NCI-H2171 treated with DMSO at 0.1 percent for 48 hours (cell line): ENCODE measurements around the gene FSCN2.
"Not testable (repeated sequence)": the region's sequence is repeated elsewhere in the genome, so short reads cannot be mapped to it uniquely, and the experiment has no call there.

Experiments used
- DNase-seq: peaks from one replicate; lab custom pipeline; 2025; lab: John Stamatoyannopoulos, UW

FSCN2 gene

DNA sequence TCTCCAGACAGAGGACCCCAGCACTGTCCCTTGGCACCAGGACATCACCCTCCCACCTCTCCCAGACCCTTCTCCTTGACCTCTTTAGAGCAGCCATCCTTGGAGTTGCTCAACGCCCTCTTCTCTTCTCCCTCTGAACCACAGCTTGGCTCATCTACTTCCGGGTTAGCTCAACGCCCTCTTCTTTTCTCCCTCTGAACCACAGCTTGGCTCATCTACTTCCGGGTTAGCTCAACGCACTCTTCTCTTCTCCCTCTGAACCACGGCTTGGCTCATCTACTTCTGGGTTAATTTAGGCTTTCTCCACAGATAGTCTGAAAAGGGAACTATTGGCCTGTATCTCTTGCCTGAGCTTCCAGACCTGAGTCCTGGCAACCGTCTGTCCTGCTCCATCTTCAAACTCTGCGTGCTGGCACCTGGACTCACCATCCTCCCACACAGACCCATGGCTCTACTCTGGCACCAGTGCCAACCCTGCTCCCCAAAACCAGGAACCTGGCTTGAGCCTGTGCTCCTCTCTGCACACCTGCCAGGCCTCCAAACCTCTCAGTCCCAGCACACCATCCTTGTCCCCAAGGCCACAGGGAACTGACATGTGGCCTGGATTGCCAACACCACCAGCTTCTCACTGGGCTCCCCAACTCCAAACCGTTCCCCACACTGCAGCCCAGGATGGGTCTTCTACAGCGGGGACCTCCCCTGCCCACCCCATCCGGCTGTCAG lies 49.3 kb downstream of the FSCN2 start:
- no peak for DNase-seq

DNA sequence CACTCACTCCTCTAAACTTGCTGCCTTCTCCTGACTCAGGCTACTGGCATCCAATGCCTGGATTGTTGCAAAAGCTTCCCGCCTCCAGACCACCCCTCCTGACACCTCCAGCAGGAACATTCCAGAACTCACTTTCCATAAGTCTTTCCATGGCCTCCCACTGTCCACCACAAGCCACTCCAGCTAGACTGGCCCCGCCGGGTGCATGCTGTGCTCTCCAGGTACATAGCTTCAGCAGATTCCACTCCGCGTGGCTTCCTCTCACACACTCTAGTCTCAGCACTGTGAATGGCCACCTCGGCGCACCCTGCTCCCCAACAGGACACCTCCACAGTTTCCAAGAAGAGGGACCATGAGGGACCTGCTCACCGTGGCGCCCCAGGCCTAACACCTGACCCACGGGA lies 49.9 kb downstream of the FSCN2 start:
- no peak for DNase-seq

DNA sequence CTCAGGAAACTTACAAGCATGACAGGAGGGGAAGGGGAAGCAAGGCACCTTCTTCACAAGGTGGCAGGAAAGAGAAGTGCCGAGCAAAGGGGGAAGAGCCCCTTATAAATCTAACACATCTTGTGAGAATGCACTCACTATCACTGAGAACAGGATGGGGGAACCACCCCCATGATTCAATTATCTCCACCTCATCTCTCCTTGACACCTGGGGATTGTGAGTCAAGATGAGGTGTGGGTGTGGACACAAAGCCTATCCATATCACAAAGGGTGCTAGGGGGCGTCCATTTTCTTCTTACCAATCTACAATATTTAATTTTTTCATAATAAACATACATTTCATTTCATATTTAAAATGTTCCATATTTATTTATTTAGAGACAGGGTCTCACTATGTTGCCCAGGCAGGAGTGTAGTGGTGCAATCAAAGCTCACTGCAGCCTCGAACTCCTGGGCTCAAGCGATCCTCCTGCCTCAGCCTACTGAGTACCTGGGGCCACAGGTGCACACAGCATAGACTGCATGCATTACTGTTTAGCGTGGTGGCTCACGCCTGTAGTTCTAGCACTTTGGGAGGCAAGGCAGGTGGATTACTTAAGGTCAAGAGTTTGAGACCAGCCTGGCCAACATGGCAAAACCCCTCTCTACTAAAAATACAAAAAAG lies 50.5 kb downstream of the FSCN2 start:
- DNase-seq, result no peak

DNA sequence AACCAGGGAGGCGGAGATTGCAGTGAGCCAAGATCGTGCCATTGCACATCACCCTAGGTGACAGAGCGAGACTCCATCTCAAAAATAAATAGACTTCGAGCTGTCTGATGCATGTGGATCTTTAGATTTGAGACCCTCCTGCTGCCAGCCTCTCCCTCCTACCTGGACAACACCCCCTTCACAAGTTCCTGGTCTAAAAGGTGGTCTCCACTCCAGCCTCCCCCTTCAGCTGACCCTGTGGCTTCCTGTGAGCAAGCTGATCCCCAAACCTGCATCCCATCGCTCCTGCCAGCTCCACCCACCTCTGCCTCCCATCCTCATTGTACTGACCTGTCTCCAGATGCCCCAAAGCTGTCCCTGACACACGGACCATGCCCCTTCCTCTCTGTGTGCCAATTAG lies 51.1 kb downstream of the FSCN2 start:
- DNase-seq, result no peak

DNA sequence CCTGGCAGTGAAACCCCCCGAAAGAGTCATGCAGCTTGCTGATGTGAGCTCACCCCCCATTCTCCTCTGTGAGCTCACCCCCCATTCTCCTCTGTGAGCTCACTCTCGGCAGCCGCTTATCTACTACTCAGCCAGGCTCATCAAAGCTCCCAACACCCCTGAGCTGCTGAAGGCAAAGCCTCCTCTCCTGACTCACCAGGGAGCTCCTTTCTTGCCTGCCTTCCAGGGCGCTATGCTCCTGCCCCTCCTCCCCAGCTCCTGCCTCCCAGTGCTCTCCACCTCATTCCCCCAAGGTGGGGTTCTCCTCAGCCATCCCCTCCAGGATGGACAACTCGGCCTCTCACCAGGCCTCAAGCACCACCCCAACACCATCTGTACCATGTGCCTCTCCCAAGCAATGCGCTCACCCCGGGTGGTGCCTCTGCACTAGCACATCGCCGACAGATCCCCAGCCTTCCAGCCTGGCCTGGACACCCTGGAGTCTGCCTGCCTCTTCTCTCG lies 51.7 kb downstream of the FSCN2 start:
- no peak for DNase-seq

DNA sequence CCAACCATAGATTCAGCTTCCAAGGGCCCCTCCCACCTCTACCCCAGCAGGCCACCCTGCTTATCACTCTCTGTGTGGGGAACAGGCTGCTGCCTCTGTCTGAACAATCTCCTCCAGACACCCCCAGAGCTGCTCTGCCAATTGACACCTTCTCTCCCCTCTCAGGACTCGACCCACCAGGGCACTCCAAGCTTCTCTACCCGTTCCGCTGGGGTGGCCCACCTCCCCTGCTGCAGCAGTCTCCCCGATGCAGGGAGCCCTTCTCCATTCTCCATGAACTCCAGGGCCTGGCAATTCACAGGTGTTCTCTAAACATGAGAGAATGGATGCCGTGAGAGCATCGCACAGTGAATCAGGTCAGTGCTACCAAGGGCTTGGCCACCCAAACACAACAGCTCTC lies 52.3 kb downstream of the FSCN2 start:
- no peak for DNase-seq

DNA sequence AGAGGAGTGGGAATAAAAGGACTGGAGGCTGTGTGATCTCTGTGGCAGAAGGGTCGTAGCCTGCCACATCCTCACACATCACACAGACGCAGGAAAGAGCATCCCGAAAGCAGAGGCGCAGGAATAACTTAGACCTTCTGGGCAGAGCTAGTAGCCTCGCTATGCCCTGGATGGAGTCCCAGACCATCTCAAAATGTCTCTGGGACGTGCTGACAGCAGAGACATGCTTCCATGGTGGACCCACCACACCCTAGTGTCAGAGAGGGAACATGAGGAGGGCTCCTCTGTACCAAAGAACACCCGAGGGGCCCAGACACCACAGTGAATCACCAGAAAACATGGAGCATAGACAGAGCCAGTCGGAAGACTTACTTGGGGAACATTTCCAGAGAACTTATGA lies 53.6 kb downstream of the FSCN2 start:
- no peak for DNase-seq

DNA sequence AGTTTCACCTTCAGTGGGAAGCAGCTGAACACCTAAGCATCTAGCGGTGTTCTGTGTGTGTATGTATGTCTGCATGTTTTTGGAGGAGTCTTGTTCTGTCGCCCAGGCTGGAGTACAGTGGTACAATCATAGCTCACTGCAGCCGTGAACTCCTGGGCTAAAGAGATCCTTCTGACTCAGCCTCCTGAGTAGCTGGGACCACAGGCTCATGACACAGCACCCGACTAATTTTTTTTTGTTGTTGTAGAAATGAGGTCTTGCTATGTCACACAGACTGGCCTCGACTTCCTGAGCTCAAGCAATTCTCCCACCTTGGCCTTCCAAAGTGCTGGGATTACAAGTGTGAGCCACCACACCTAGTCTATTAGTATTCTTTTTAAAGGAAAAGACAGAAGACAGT lies 54.2 kb downstream of the FSCN2 start:
- DNase-seq, result no peak

DNA sequence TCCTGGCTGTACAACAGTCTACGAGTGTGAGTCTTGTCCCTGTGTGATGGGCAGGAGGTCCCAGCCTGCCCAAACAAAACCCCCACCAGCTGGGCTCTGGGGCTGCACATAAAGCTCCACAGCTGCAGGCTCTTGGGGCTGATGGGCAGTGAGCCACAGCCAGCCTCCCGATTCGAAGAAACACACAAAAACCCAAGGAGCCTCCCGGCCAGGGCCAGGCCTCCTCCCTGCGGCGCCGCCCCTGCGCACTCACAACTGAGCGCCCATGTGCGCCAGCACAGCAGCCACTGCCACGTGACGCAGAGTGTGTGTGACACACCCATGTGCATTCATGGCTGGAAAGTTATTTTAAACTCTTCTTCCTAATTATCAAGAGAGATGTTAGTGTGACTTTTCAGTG lies 54.6 kb downstream of the FSCN2 start:
- DNase-seq, result no peak

DNA sequence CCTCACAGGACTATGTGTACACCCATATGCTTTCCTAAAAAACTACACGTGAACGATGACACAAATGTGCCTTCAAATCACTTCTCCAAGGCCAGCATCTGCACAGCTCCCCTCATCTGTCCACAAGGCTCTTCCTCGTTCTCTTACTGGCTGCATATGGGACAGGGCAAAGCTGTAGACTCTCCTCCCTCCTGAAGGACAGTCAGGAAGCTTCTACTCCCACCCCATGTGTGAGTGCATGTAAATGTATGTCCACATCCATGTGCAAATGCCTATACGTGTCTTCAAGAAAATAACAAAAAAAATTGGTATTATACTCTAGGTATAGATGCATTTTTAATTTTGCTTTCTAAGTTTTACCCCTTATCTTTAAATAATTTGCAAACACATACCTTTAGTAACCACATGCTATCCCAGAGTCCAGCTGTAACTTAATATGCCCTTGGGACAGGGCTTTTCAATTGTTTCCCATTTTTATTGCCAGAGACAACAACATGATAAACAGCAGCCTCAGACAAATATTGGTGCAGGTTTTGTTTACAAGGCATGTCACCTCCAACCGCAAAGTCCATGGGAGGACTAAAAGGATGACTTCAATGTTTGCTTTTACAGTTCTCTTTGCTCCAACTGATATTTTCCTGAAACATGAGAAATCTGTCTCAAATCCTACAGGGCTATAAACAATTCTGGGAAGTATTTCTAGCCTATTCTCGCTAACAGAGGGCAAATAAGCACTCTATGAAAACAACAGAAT lies 55.6 kb downstream of the FSCN2 start:
- no peak for DNase-seq

DNA sequence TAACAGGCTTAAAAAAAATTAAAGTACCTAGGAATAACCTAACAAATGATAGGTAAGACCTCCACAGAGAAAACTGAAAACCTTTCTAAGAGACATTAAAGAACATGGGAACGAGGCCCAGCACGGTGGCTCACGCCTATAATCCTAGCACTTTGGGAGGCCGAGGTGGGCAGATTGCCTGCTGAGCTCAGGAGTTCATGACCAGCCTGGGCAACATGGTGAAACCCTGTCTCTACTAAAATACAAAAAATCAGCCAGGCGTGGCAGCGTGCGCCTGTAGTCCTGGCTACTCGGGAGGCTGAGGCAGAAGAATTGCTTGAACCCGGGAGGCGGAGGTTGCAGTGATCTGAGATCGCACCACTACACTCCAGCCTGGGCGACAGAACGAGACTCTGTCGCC lies 56.6 kb downstream of the FSCN2 start:
- not testable (repeated sequence) for DNase-seq

DNA sequence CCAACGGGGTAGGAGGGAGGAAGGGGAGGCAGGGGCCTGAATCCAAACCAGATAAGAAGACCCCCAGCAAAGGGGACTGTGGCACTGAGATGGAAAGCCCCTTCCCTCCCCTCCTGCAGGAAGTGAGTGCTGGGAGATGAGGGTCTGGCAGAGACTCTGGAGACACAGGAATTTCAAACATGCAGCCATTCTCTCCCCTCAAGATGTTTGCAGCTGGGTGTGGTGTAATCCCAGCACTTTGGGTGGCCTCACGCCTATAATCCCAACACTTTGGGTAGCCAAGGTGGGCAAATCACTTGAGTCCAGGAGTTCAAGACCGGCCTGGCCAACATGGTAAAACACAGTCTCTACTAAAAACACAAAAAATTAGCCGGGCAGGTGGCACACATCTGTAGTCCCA lies 57.9 kb downstream of the FSCN2 start:
- DNase-seq, result no peak
